Measurements from ENCODE around the gene C19orf53.
"Not testable (repeated sequence)": the region's sequence is repeated elsewhere in the genome, so short reads cannot be mapped to it uniquely, and the experiment has no call there.

The C19orf53 gene

GRCh38 chr19:13774217-13775191 is at the start of gene C19orf53:
TSS of gene C19orf53 (plus strand) at chr19:13774456. CDS start at chr19:13774478, 22 bp downstream.
- DNase-seq = peak; percentile 100

GRCh38 chr19:13726323-13726722 is 47.9 kb upstream of the C19orf53 start:
- DNase-seq = no peak

GRCh38 chr19:13727798-13728197 is 46.5 kb upstream of the C19orf53 start:
- DNase-seq = no peak

- DNase-seq = peak; percentile 98
These were observed 44.4 kb upstream of the C19orf53 start for GRCh38 chr19:13729859-13730258.

- peak; percentile 100 for DNase-seq
These were observed 42.9 kb upstream of the C19orf53 start for GRCh38 chr19:13731147-13731964.

- no peak for DNase-seq
These were observed 41.9 kb upstream of the C19orf53 start for GRCh38 chr19:13732337-13732736.

GRCh38 chr19:13734751-13735150 is 39.5 kb upstream of the C19orf53 start:
- DNase-seq = no peak

GRCh38 chr19:13738073-13738472 is 36.2 kb upstream of the C19orf53 start:
- DNase-seq = no peak

- DNase-seq = no peak
These were observed 32.4 kb upstream of the C19orf53 start for GRCh38 chr19:13741893-13742292.

GRCh38 chr19:13742756-13743155 is 31.5 kb upstream of the C19orf53 start:
- no peak for DNase-seq

GRCh38 chr19:13744174-13744573 is 30.1 kb upstream of the C19orf53 start:
- peak; percentile 57 for DNase-seq

- DNase-seq = no peak
These were observed 27.2 kb upstream of the C19orf53 start for GRCh38 chr19:13747098-13747453.

GRCh38 chr19:13748169-13748828 is 26.0 kb upstream of the C19orf53 start:
- peak; percentile 85 for DNase-seq

- no peak for DNase-seq
These were observed 22.8 kb upstream of the C19orf53 start for GRCh38 chr19:13751436-13751835.

- DNase-seq = not testable (repeated sequence)
These were observed 20.6 kb upstream of the C19orf53 start for GRCh38 chr19:13753622-13754021.

GRCh38 chr19:13756210-13756609 is 18.0 kb upstream of the C19orf53 start:
- DNase-seq = no peak

- DNase-seq = no peak
These were observed 16.2 kb upstream of the C19orf53 start for GRCh38 chr19:13757805-13758772.

- no peak for DNase-seq
These were observed 15.5 kb upstream of the C19orf53 start for GRCh38 chr19:13758795-13759194.

- no peak for DNase-seq
These were observed 12.8 kb upstream of the C19orf53 start for GRCh38 chr19:13761423-13761822.

- DNase-seq = no peak
These were observed 11.5 kb upstream of the C19orf53 start for GRCh38 chr19:13762635-13763235.

GRCh38 chr19:13763265-13763664 is 11.0 kb upstream of the C19orf53 start:
- DNase-seq = no peak
